HEK293 (cell line): ENCODE data around the gene ZMYND10.

Experiments used
- CTCF ChIP-seq: fragments of 450-650 bp; formaldehyde crosslinking; IDR thresholded peaks from 2 replicates; pipeline ENCODE4 v1.5.1; 2016; ENCODE audit warnings: missing biosample characterization, missing genetic modification characterization
- PRDM1 ChIP-seq: fragments of 450-650 bp; formaldehyde crosslinking; IDR thresholded peaks from 2 replicates; pipeline ENCODE4; 2016; ENCODE audit warnings: missing biosample characterization, missing genetic modification characterization
- TCF7L2 ChIP-seq: IDR thresholded peaks from 2 replicates; pipeline ENCODE4 v1.6.1; 2011; ENCODE audit warnings: low read depth, mild to moderate bottlenecking, inconsistent platforms, low read length, moderate library complexity, borderline replicate concordance
- ZNF274 ChIP-seq, 2 experiments: fragments of 200-500 bp in 1 of 2; fragments of 450-650 bp in 1 of 2; sonication (Bioruptor generic) in 1 of 2; formaldehyde crosslinking in 1 of 2; IDR thresholded peaks; 2 replicates each; pipeline versions ENCODE4 v1.5.1 to v1.6.1; 2014 to 2016; ENCODE audit warnings: borderline replicate concordance in 1 of 2, inconsistent platforms in 1 of 2, low read length in 1 of 2, missing biosample characterization in 1 of 2, missing genetic modification characterization in 1 of 2
- ZNF549 ChIP-seq: fragments of 450-650 bp; IDR thresholded peaks from 2 replicates; pipeline ENCODE4 v1.5.1; 2018; ENCODE audit warnings: missing biosample characterization, missing genetic modification characterization, mild to moderate bottlenecking, inconsistent platforms, moderate library complexity
- ZNF768 ChIP-seq: fragments of 450-650 bp; formaldehyde crosslinking; IDR thresholded peaks from 2 replicates; pipeline ENCODE4 v1.5.1; 2018; ENCODE audit warnings: missing biosample characterization, mild to moderate bottlenecking, missing genetic modification characterization
- ZNF791 ChIP-seq: fragments of 450-650 bp; formaldehyde crosslinking; IDR thresholded peaks from 2 replicates; pipeline ENCODE4 v1.5.1; 2016; ENCODE audit warnings: missing biosample characterization, missing genetic modification characterization
- TF ChIP-seq, protein P1 (sequence below): fragments of 450-650 bp; IDR thresholded peaks from 2 replicates; pipeline ENCODE4 v1.5.1; 2018; ENCODE audit warnings: missing biosample characterization, mild to moderate bottlenecking, missing genetic modification characterization
- TF ChIP-seq, protein P2 (sequence below): fragments of 450-650 bp; formaldehyde crosslinking; IDR thresholded peaks from 2 replicates; pipeline ENCODE4 v1.5.1; 2016; ENCODE audit warnings: missing biosample characterization, missing genetic modification characterization

DNA sequence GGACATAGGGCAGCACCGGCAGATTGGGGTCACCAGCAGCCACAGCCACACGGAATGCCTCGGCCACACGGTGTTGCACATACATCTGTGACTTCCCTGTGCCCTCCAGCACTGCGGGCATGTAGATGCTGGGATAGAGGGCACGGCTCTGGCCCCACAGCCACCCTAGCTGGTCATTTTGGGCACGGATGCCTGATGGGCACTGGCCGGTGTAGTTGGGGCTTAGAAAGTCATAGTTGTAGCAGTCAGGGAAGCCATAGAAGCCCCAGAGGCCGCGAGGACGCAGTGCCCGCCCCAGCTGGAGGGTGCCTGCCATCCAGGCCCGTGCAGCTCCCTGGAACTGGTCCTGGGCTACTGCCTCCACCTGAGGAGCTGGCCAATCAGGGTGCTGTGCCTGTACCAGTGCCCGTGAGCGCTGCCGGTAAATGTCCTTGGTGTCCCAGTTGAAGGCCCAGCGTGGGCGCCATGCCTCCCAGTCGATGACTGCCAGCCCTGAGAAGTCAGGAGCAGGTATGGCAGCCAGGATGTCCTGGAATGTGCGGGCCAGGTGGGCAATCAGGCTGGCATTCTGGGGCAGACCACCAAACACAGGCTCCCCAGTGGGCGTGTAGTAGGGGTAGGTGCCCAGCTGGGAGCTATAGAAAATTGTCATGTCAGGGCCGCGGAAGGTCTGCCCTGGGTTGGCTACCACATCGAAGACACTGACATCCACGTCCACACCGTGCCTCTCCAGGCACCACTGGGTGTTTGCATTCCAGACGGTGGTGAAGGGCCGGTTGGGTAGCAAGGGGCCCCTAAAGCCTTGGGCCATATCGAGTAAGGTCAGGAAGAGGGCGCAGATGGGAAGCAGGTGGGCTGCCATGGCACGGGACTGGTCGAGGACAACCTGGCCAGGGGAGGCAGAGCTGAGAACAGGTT, 43.2 kb downstream of the ZMYND10 start:
- TF ChIP-seq ZNF768 (tag by site-specific recombination), result no peak
- no peak for TF ChIP-seq ZNF791
- no peak for TF ChIP-seq CTCF
- TF ChIP-seq, protein P1, sequence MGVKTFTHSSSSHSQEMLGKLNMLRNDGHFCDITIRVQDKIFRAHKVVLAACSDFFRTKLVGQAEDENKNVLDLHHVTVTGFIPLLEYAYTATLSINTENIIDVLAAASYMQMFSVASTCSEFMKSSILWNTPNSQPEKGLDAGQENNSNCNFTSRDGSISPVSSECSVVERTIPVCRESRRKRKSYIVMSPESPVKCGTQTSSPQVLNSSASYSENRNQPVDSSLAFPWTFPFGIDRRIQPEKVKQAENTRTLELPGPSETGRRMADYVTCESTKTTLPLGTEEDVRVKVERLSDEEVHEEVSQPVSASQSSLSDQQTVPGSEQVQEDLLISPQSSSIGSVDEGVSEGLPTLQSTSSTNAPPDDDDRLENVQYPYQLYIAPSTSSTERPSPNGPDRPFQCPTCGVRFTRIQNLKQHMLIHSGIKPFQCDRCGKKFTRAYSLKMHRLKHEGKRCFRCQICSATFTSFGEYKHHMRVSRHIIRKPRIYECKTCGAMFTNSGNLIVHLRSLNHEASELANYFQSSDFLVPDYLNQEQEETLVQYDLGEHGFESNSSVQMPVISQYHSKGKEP (tag by site-specific recombination), result no peak
- no peak for TF ChIP-seq ZNF549 (tag by site-specific recombination)
- TF ChIP-seq, protein P2, sequence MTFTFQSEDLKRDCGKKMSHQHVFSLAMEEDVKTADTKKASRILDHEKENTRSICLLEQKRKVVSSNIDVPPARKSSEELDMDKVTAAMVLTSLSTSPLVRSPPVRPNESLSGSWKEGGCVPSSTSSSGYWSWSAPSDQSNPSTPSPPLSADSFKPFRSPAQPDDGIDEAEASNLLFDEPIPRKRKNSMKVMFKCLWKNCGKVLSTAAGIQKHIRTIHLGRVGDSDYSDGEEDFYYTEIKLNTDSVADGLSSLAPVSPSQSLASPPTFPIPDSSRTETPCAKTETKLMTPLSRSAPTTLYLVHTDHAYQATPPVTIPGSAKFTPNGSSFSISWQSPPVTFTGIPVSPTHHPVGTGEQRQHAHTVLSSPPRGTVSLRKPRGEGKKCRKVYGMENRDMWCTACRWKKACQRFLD (tag by site-specific recombination), result no peak
- no peak for TF ChIP-seq ZNF274 (IDR thresholded peaks at IDR 0.05; ENCODE audit: low read length)
- no peak for TF ChIP-seq ZNF274 (tag by site-specific recombination; IDR thresholded peaks at IDR 0.05; ENCODE audit: borderline replicate concordance)
- TF ChIP-seq TCF7L2, result no peak
- no peak for TF ChIP-seq PRDM1 (tag by site-specific recombination)
